Activated gamma-delta T cell (primary cell): Measurements from ENCODE around the gene NRIP2.

ENCODE experiments used
- DNase-seq: peaks from one replicate; lab custom pipeline; 2025; lab: John Stamatoyannopoulos, UW

NRIP2 gene

GRCh38 chr12:2806700-2807099 lies 28.1 kb downstream of the NRIP2 start:
- DNase-seq = no peak

- no peak for DNase-seq
Observed at GRCh38 chr12:2805143-2805520, 29.7 kb downstream of the NRIP2 start.

- DNase-seq = no peak
Observed at GRCh38 chr12:2804393-2805142, 30.3 kb downstream of the NRIP2 start.

- DNase-seq = no peak
Observed at GRCh38 chr12:2803635-2804392, 31.0 kb downstream of the NRIP2 start.

GRCh38 chr12:2801044-2801783 lies 33.6 kb downstream of the NRIP2 start:
- no peak for DNase-seq

- no peak for DNase-seq
Observed at GRCh38 chr12:2800046-2800570, 34.7 kb downstream of the NRIP2 start.

GRCh38 chr12:2797721-2798418 lies 37.0 kb downstream of the NRIP2 start:
- no peak for DNase-seq

- DNase-seq = no peak
Observed at GRCh38 chr12:2796187-2796666, 38.6 kb downstream of the NRIP2 start.

- DNase-seq = peak; percentile 65
Observed at GRCh38 chr12:2795291-2796186, 39.3 kb downstream of the NRIP2 start.

- DNase-seq = peak; percentile 82
Observed at GRCh38 chr12:2794736-2795289, 40.0 kb downstream of the NRIP2 start, which contains the start of gene FKBP4. Gene FKBP4 (plus strand): TSS chr12:2794970. CDS start chr12:2795140, 170 bp downstream.

- DNase-seq = no peak
Observed at GRCh38 chr12:2794191-2794735, 40.6 kb downstream of the NRIP2 start.

- DNase-seq = no peak
Observed at GRCh38 chr12:2793561-2793960, 41.3 kb downstream of the NRIP2 start.

- DNase-seq = no peak
Observed at GRCh38 chr12:2792671-2793500, 41.9 kb downstream of the NRIP2 start.

GRCh38 chr12:2791089-2791488 lies 43.7 kb downstream of the NRIP2 start:
- DNase-seq = no peak

- no peak for DNase-seq
Observed at GRCh38 chr12:2785017-2785416, 49.8 kb downstream of the NRIP2 start.

- DNase-seq = no peak
Observed at GRCh38 chr12:2783936-2784600, 50.8 kb downstream of the NRIP2 start.

- no peak for DNase-seq
Observed at GRCh38 chr12:2779281-2779680, 55.6 kb downstream of the NRIP2 start.

- DNase-seq = no peak
Observed at GRCh38 chr12:2776129-2776806, 58.6 kb downstream of the NRIP2 start.
